Measurements from ENCODE around the gene SHISA6.

SHISA6 gene

DNA sequence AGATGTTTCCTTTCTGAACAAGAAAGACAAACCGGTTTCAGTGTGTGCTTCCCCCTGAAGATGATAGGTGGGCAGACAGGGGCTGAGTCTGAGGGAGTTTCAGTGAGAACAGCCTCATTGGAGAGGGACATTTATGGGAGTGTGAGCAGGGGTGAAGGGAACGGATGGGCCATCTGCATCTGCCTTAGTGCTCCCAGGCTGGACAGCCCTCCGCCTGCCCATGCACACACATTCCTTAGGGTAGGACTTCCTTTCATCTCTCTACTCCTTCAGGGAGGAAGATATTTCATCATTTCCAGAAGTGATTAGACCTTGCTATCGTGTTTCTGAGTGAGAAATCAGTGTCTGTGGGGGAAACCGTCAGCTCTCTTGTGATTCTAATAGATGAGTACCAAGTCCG, 3.8 kb downstream of the SHISA6 start:
- H3K4me3 ChIP-seq (ENCODE audit: low read length), result no peak overlapping the region
- no peak for TF ChIP-seq ZNF274 (IDR thresholded peaks at IDR 0.05; ENCODE audit: low read depth, low read length)

DNA sequence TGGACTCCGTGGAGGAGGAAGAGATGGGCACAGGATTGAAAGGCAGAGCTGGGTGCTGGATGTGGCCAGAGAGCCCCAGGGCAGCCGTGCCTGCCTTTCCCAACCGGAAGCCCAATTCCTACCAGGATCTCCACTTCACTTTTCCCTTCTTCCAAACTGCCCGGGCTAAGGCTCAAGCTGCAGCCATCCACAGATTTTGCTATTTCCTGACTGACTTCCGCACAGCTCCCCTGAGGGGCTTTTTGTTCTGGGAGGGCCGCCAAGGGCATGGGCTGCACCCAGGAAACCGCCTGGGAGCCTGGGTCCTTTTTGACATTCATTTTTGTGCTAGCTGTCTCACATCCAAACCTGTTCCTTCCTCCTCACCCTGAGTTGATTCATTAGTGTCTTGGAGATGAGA, 4.2 kb downstream of the SHISA6 start:
- no peak for TF ChIP-seq ZNF274 (IDR thresholded peaks at IDR 0.05; ENCODE audit: low read depth, low read length)
- no peak overlapping the region for H3K4me3 ChIP-seq (ENCODE audit: low read length)

DNA sequence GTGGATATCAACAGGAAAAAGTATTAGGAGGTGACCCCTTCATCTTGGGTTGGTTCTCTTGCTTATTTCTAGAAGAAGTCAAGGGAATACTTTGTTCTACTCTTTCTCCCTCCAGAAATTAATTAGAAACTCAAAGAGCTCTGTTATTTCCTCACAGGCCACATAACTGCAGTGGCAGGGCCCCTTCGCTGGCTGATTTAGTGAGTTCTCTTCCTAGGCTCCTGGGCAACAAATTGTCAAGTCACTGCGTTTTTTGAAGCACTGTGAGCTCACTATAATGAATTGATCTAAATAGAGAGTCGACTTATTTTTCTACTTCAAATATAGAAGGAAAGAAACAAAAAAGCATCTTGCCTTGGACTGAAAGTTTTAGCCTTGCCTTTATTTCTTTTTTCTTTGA, 4.8 kb downstream of the SHISA6 start:
- TF ChIP-seq ZNF274 (IDR thresholded peaks at IDR 0.05; ENCODE audit: low read depth, low read length), result no peak
- H3K4me3 ChIP-seq (ENCODE audit: low read length), result no peak overlapping the region

DNA sequence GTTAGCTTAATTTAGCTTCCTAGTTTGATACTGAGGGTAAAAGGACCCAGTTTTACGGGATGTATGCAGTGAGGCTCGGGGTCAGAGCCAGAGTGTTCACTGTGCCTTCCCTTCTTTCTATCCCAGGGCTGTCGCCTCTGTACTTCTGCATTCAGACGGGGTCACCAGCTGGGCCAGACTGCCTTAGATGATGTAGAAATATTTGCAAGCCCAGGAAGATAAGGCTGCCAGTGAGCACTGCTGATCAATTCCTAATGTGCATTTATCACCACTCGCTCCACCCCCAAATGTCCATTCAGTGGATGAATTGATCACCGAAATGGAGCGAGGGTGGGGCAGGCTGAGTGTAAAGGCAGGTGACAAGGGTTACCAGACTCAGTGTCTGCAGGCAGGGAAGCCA, 9.1 kb downstream of the SHISA6 start:
- H3K4me3 ChIP-seq (ENCODE audit: low read length), result no peak overlapping the region
- TF ChIP-seq ZNF274 (IDR thresholded peaks at IDR 0.05; ENCODE audit: low read depth, low read length), result no peak

DNA sequence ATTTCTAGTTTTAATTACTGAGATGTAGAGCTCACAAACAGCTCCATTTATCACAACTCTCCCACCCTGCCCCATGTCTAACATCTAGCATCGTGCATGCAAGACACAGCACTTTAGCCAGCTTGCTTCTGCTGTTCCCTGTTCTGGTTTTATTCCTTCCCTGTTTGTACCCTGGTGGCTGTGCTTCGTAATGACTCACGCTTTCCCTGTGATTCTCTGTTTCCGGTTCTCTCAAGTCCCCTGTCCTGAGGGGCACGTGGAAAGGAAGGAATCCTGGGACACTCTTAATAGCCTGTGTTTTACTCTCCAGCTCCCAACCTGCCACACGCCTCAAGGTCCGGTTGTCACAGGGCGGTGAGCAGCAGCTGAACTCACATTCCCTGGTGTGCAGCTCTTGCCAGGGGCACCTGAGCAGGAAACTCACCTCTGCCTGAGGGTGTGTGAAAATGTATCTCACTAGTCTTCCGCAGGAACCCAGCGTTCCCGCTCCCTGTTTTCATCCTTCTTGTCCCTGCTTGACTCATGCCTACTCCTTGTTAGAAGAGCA, 10.6 kb downstream of the SHISA6 start:
- no peak for TF ChIP-seq ZNF274 (IDR thresholded peaks at IDR 0.05; ENCODE audit: low read depth, low read length)

DNA sequence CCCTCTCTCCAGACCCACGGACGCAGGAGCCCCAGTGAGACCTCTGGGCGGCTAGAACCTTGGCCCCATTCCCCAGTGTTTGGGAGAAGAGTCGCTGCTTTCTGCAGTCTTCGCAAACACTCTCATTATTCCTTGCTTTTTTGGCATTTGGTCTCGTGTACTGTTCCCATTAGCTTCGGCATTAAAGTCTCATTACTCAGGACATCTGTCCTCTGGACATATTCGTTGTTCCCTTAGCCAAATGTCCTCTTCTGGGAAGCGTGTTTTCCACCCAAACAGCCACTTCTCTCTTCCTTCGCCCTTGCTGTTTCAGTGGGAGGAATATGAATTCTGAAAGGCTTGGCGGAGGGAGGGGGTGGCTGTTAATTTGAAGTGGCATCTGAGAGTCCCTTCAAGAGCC, 11.1 kb downstream of the SHISA6 start:
- no peak overlapping the region for H3K4me3 ChIP-seq (ENCODE audit: low read length)
- no peak for TF ChIP-seq ZNF274 (IDR thresholded peaks at IDR 0.05; ENCODE audit: low read depth, low read length)

More for the DNA sequence above, 10.6 kb downstream of the SHISA6 start:
- no peak overlapping the region for H3K4me3 ChIP-seq (ENCODE audit: low read length)

DNA sequence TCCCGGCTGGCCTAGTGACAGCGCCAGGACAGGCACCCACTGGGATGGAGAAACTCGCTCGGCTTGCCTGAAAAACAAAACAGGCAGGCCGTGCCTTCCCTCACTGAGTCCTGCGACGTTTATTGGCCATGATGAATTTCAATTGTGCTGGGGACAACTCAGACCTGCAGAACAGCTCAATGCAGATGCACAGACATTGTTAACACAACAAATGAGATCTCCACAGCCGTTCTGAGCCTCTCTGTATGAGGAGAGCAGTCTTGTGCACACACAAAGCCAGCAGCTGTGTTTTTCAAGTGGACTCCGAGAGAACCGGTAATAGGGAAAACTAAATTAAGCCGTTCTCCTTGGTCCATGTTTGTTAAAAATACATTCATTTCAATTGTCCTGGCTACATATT, 15.9 kb downstream of the SHISA6 start:
- no peak overlapping the region for H3K4me3 ChIP-seq (ENCODE audit: low read length)

DNA sequence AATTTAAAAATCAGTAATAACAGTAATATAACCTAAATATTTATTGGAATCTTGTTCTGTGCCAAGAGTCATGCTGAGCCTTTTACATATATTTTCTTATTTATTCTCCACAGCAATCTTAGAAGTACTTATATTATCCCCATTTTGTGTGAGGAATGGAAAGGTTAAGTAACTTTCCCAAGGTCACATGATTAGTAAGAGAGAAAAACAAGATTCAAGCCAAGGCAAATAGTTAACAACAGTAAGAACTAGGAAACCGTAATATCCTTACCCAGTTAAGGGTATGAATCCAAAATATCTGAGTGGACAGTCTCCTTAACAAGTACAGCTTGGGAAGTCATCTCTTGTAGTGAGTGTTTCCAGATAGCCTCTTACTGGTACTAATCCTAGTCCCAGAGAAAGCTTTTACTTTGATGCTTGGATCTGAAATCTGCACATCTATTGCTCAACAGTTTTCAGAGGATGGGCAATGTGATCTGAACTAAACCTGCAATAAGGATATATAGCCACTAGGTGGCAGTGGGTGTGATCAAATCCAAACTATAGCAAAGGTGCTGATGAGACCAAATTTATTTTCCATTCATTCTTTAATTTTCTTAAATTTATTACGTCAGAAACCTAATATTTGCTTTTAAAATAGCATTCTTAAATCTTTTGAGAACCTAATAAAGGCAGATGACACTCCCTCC, 23.3 kb downstream of the SHISA6 start:
- TF ChIP-seq ZNF274 (IDR thresholded peaks at IDR 0.05; ENCODE audit: low read depth, low read length), result no peak

More for the DNA sequence above, 15.9 kb downstream of the SHISA6 start:
- TF ChIP-seq ZNF274 (IDR thresholded peaks at IDR 0.05; ENCODE audit: low read depth, low read length), result no peak

DNA sequence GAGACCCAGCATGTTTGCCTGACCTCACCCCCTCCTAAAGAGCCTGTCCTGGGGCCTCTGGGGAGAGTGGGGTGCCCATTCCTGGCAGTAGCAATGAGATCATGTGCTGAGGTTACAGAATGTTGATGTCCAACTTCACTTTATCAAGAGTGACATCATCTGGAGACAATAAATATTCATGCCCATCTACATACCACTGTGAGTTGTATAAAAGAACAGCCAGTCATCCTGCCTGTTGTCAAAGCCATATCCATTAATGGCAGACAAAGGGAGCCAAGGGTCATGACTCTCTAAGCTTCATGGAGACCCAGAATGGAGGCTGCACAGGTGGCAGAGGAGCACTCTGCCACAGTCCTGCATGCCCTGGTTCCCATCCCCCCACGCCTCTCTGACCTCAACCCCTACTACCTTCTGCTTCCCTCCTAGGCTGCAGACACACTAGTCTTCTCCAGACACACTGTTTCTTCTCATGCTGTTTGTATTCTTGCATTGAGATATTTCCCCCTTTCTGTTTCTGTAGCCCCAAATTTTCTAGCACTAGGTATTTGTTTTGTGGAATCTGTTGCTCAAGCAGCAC, 27.1 kb downstream of the SHISA6 start:
- no peak for TF ChIP-seq ZNF274 (IDR thresholded peaks at IDR 0.05; ENCODE audit: low read depth, low read length)
- no peak overlapping the region for H3K4me3 ChIP-seq (ENCODE audit: low read length)

More for the DNA sequence above, 23.3 kb downstream of the SHISA6 start:
- no peak overlapping the region for H3K4me3 ChIP-seq (ENCODE audit: low read length)

DNA sequence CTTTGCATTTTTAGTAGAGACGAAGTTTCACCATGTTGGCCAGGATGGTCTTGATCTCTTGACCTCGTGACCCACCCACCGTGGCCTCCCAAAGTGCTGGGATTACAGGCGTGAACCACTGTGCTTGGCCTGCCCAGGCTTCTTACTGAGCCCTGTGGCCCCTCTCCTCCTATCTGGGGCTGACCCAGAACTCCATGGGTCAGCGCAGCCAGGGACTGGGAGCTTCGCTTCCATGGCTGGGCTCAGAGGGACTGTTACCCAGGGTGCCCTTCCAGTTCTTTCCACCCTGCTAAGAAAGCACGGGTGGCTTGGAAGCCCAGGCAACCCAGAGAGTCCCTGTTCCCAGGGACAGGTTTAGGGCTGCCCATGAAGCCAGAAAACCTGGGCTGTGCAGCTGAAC, 28.2 kb downstream of the SHISA6 start:
- no peak overlapping the region for H3K4me3 ChIP-seq (ENCODE audit: low read length)
- no peak for TF ChIP-seq ZNF274 (IDR thresholded peaks at IDR 0.05; ENCODE audit: low read depth, low read length)

DNA sequence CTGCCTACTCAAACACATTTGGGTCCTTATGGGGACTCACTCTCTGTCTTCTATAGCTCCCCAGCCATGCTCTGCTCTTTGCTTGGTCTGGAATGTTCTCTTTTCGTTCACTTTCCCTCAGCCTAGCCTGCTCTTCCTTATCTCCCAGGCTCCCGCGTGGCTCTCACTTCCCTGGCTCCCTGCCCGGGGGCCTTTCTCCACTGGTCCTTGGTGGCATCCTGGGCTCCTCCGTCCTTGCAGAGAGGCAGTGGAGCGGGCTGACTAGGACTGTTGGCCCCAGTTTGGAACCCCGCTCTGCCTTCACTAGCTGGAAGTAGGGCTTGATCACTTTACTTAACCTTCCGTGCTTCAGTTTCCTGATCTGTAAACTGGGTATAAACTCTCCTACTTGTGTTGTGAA, 31.2 kb downstream of the SHISA6 start:
- no peak for TF ChIP-seq ZNF274 (IDR thresholded peaks at IDR 0.05; ENCODE audit: low read depth, low read length)

DNA sequence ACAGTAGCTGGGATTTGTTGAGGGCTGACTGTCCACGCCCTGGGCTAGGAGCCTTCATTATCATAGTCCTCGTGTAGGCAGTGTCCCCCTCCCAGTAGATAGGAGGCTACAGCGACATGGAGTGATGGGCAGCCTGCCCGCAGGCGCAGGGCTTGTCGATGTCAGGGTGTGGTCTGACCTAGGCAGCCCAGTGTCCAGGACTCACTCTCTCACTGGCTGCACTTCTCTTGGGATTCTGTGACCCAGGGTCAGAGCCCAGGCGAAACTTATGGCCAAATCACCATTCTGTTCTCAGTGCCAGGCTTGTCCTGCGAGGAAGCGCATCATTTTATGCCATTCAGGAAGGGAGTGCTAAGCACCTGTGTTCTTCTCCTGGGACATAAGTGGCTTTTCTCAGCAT, 32.6 kb downstream of the SHISA6 start:
- TF ChIP-seq ZNF274 (IDR thresholded peaks at IDR 0.05; ENCODE audit: low read depth, low read length), result no peak
- no peak overlapping the region for H3K4me3 ChIP-seq (ENCODE audit: low read length)

More for the DNA sequence above, 31.2 kb downstream of the SHISA6 start:
- no peak overlapping the region for H3K4me3 ChIP-seq (ENCODE audit: low read length)

DNA sequence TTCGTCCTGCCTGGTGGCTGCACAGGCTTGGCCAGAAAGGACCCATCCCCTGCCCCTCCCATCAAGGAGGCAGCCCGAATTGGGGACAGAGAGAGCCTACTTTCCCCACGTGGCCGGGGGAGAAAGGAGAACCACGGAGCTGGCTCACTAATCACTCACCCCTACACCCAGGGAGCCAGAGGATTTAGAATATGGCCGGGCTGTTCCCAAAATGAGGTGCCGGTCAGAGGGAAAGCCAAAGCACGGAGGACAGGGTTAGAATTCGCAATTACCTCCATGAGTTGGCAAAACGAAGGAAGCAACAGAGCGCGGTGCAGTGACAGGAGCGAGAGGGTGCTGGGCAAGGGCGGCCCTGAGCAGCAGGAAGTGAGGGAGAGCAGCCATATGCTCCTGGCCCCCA, 33.1 kb downstream of the SHISA6 start:
- TF ChIP-seq ZNF274 (IDR thresholded peaks at IDR 0.05; ENCODE audit: low read depth, low read length), result no peak
- H3K4me3 ChIP-seq (ENCODE audit: low read length), result no peak overlapping the region

DNA sequence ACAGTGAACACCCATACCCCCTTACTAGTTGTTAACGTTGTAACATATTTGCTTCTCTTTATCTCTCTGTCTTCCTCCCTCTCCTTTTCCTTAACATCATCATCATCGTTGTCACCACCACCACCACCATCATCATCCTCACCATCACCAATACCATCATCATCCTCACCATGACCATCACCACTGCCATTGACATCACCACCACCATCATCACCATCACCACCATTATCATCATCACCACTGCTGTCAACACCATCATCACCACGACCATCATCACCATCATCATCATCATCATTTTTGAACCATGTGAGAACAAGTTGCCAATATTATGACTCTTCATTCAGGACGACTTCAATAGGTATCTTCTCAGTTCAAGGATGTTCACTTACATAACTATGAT, 35.5 kb downstream of the SHISA6 start:
- no peak for TF ChIP-seq ZNF274 (IDR thresholded peaks at IDR 0.05; ENCODE audit: low read depth, low read length)
- H3K4me3 ChIP-seq (ENCODE audit: low read length), result no peak overlapping the region

DNA sequence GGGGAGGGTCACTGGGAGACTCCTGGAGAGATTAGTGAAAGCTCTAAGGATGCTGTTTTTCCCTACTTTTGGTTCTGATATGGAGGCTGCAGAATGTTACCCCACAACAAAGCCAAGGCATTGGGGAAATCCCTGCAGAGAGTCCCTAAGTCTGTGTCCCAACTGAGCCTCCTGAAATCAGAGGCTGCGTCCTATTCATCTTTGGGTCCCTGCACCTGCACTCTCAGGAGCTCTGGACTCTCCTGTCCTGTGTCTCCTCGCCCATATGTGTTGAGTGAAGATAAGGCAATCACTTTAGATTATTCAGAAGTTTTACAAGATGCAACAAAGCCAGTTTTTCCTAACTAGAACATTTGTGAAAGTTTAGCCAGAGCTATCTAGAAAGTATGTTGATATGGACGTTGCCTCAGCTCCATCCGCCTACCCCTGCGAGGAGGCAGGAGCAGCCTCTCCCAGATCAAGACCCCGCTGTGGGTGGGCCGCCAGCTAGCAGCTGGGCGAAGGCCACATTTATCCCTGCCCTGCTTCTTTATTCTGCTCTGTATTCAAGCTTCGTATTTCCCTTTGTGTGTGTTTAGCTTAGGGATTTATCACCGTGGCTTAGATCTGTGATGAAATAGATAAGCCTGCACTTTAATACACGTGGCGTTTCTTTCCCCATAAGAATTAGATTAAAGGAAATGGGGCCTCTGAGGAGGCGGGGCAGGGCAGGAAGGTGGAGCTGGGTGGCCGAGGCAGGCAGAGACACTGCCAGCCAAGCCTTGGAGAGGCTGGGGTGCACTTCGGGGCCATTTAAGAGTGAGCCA, 37.4 kb downstream of the SHISA6 start:
- no peak overlapping the region for H3K4me3 ChIP-seq (ENCODE audit: low read length)
- TF ChIP-seq ZNF274 (IDR thresholded peaks at IDR 0.05; ENCODE audit: low read depth, low read length), result no peak
